ENCODE results near the gene POMT2.

DNA sequence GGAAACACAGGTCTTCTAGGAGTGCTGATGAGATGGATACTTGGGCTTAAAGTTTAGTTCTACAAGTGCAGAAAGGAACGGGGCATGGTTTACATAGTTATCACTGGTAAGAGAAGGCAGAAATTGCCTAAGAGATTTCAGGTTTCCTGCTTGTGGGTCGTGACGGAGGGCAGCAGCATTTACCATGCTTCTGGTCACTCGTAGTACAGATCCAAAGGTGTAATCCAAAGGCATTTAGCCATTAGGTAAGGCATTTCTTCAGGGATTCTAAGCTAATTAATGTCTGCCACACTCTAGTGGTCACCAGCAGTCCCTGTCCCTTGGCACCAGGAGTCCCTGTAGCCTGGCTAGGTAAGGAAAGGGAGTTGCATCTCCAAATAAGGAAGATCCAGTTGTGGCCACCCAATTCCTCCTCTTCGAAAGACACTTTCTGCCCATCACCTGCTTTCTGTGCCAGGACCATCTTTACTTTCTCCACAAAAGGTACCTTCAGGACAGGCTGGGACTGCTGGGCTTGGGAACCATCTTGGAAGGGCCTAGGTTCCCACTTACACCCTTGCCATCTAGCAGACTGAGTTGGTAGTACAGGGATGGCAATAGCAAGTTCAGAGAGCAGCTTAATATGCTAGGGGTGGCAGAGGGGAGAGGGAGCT, 1.7 kb upstream of the POMT2 start:
- TF ChIP-seq CTCF (IDR thresholded peaks at IDR 0.05): no peak
- no peak for TF ChIP-seq EP300 (IDR thresholded peaks at IDR 0.05)
